ENCODE results near the gene ART4. TPM values are rescaled to one million over a fixed set of nuclear protein-coding genes. Genes with fewer than 3 reads are reported as not detected.

The ART4 gene
- total RNA-seq, 2 donors from 2014 or later = not detected

GRCh38 chr12:14779834-14780233 lies 63.5 kb downstream of the ART4 start:
- no peak overlapping the region for H3K9ac ChIP-seq (ENCODE audit: extremely low read depth, low read length, poor library complexity, severe bottlenecking)
- H3K27me3 ChIP-seq (ENCODE audit: control insufficient read depth, insufficient read depth, low read length, poor library complexity, severe bottlenecking) = no peaks in the 10 kb centered on the region
- H3K4me3 ChIP-seq (ENCODE audit: low read length) = no peak overlapping the region
- Mint-ChIP-seq H3K4me1 (peaks cover 24% of the 10 kb centered on the region), H3K4me3 (no peak overlapping the region), H3K36me3 (ENCODE audit: low read depth) (peaks cover under 1% of the 10 kb centered on the region), H3K27me3 (ENCODE audit: insufficient read depth) (no peaks in the 10 kb centered on the region), H3K27ac (no peak overlapping the region), H3K9me3 (no peaks in the 10 kb centered on the region)
- H3K27ac ChIP-seq (ENCODE audit: low read depth, low read length) = no peak overlapping the region
- TF ChIP-seq, protein P1, sequence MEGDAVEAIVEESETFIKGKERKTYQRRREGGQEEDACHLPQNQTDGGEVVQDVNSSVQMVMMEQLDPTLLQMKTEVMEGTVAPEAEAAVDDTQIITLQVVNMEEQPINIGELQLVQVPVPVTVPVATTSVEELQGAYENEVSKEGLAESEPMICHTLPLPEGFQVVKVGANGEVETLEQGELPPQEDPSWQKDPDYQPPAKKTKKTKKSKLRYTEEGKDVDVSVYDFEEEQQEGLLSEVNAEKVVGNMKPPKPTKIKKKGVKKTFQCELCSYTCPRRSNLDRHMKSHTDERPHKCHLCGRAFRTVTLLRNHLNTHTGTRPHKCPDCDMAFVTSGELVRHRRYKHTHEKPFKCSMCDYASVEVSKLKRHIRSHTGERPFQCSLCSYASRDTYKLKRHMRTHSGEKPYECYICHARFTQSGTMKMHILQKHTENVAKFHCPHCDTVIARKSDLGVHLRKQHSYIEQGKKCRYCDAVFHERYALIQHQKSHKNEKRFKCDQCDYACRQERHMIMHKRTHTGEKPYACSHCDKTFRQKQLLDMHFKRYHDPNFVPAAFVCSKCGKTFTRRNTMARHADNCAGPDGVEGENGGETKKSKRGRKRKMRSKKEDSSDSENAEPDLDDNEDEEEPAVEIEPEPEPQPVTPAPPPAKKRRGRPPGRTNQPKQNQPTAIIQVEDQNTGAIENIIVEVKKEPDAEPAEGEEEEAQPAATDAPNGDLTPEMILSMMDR (conservative IDR thresholded peaks at IDR 0.05) = no peak
- H3K9me3 ChIP-seq (ENCODE audit: control insufficient read depth, low read length) = no peaks in the 10 kb centered on the region
- WGBS, 2 experiments (ENCODE audit: insufficient coverage in 1 of 2, insufficient read length in 1 of 2) = 88 to 94% methylated on average over 2 of the region's 2 CpGs
- DNase-seq = no peak
- no peaks in the 10 kb centered on the region for H3K36me3 ChIP-seq (ENCODE audit: control insufficient read depth, insufficient read depth, low read length)
- H3K4me1 ChIP-seq (ENCODE audit: control insufficient read depth, insufficient read depth, low read length) = no peaks in the 10 kb centered on the region

DNA sequence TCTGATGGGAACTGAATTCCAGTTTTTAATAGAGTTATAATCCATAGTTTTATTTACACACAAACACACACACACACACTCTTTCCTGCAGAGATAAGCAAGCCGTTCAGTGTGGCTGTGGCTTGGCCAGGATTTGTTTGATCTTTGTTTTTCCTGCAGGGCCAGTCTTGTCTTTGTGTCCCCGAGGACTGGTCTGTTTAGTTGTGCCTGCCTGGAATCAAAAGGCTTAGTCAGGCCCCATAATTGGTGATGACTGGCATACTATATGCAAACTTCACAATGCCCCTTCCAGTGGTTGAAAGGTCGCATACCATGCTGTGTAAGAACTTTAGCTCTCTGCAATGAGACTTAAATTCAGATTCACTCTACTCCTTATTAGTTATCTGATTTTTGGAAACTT lies 66.1 kb downstream of the ART4 start:
- Mint-ChIP-seq H3K36me3 (ENCODE audit: low read depth) (no peaks in the 10 kb centered on the region), H3K27ac (no peak overlapping the region), H3K4me1 (peaks cover 30% of the 10 kb centered on the region), H3K27me3 (ENCODE audit: insufficient read depth) (no peaks in the 10 kb centered on the region), H3K9me3 (no peaks in the 10 kb centered on the region), H3K4me3 (no peak overlapping the region)
- H3K9me3 ChIP-seq (ENCODE audit: control insufficient read depth, low read length) = no peaks in the 10 kb centered on the region
- no peaks in the 10 kb centered on the region for H3K36me3 ChIP-seq (ENCODE audit: control insufficient read depth, insufficient read depth, low read length)
- H3K9ac ChIP-seq (ENCODE audit: extremely low read depth, low read length, poor library complexity, severe bottlenecking) = no peak overlapping the region
- TF ChIP-seq, protein P1 (conservative IDR thresholded peaks at IDR 0.05) = no peak
- DNase-seq = peak; percentile 51
- no peak overlapping the region for H3K27ac ChIP-seq (ENCODE audit: low read depth, low read length)
- WGBS, 2 experiments (ENCODE audit: insufficient coverage in 1 of 2, insufficient read length in 1 of 2) = 38 to 88% methylated on average over 3 of the region's 3 CpGs
- H3K27me3 ChIP-seq (ENCODE audit: control insufficient read depth, insufficient read depth, low read length, poor library complexity, severe bottlenecking) = no peaks in the 10 kb centered on the region
- no peak overlapping the region for H3K4me3 ChIP-seq (ENCODE audit: low read length)
- H3K4me1 ChIP-seq (ENCODE audit: control insufficient read depth, insufficient read depth, low read length) = no peaks in the 10 kb centered on the region

- Histone ChIP-seq H3K27me3 (ENCODE audit: control insufficient read depth, insufficient read depth, low read length, poor library complexity, severe bottlenecking) (no peaks in the 10 kb centered on the region), H3K4me1 (ENCODE audit: control insufficient read depth, insufficient read depth, low read length) (no peaks in the 10 kb centered on the region), H3K9me3 (ENCODE audit: control insufficient read depth, low read length) (no peaks in the 10 kb centered on the region), H3K9ac (ENCODE audit: extremely low read depth, low read length, poor library complexity, severe bottlenecking) (no peak overlapping the region), H3K27ac (ENCODE audit: low read depth, low read length) (no peak overlapping the region), H3K4me3 (ENCODE audit: low read length) (no peak overlapping the region), H3K36me3 (ENCODE audit: control insufficient read depth, insufficient read depth, low read length) (no peaks in the 10 kb centered on the region)
- peaks cover 38% of the 10 kb centered on the region for H3K4me1 Mint-ChIP-seq
- WGBS, 2 experiments (ENCODE audit: insufficient coverage in 1 of 2, insufficient read length in 1 of 2) = 93 to 96% methylated on average over 5 of the region's 5 CpGs
- H3K9me3 Mint-ChIP-seq = no peaks in the 10 kb centered on the region
- DNase-seq = no peak
- H3K27ac Mint-ChIP-seq = no peak overlapping the region
- peak overlapping the region; percentile 93 for H3K4me3 Mint-ChIP-seq
- TF ChIP-seq, protein P1 (conservative IDR thresholded peaks at IDR 0.05) = peak; percentile 58
- H3K36me3 Mint-ChIP-seq (ENCODE audit: low read depth) = no peaks in the 10 kb centered on the region
- no peaks in the 10 kb centered on the region for H3K27me3 Mint-ChIP-seq (ENCODE audit: insufficient read depth)
These were observed 66.9 kb downstream of the ART4 start for GRCh38 chr12:14776236-14776961.
